DND-41 (cell line): ENCODE measurements around the gene ATF1.
"Not testable (repeated sequence)": the region's sequence is repeated elsewhere in the genome, so short reads cannot be mapped to it uniquely, and the experiment has no call there.

Source experiments
- ATAC-seq: fragments of 200-7000 bp; cut with Tn5 transposase; 3 replicates; pipeline ENCODE4 v1.9.1; 2021; ENCODE audit warnings: low read depth; ENCODE audit not compliant: insufficient read depth
- DNase-seq: peaks from one replicate; pipeline ENCODE4 v3.0.0-alpha.2; 2020
- H2AFZ ChIP-seq: 2 replicates; pipeline ENCODE4 v1.6.0; 2012; ENCODE audit warnings: low read depth, low read length
- H3K27ac ChIP-seq: 2 replicates; pipeline ENCODE4 v1.5.1; 2012; ENCODE audit warnings: low read length, inconsistent platforms
- H3K27me3 ChIP-seq: fragments of 200-600 bp; sonication (generic); 2 replicates; pipeline ENCODE4 v1.6.0; 2012; ENCODE audit warnings: low read length, mild to moderate bottlenecking, inconsistent platforms; ENCODE audit not compliant: insufficient read depth, poor library complexity
- H3K36me3 ChIP-seq: 2 replicates; pipeline ENCODE4 v1.5.1; 2012; ENCODE audit warnings: low read length, inconsistent platforms; ENCODE audit not compliant: insufficient read depth
- H3K4me1 ChIP-seq: 2 replicates; pipeline ENCODE4 v1.5.1; 2012; ENCODE audit warnings: mild to moderate bottlenecking, low read length; ENCODE audit not compliant: insufficient read depth
- H3K4me2 ChIP-seq: 2 replicates; pipeline ENCODE4 v1.6.0; 2012; ENCODE audit warnings: mild to moderate bottlenecking, moderate library complexity, low read length, inconsistent platforms; ENCODE audit not compliant: insufficient read depth
- H3K4me3 ChIP-seq, 2 experiments: fragments of 200-600 bp in 1 of 2; shearing (Covaris generic) in 1 of 2; 2 replicates each; pipeline ENCODE4 v1.5.1; 2012 to 2016; ENCODE audit warnings: inconsistent platforms in 2 of 2, low read length in 2 of 2, mild to moderate bottlenecking in 2 of 2, low read depth in 1 of 2, moderate library complexity in 1 of 2
- H3K79me2 ChIP-seq: 2 replicates; pipeline ENCODE4 v1.6.0; 2012; ENCODE audit warnings: low read length, inconsistent platforms; ENCODE audit not compliant: insufficient read depth
- H3K9ac ChIP-seq: 2 replicates; pipeline ENCODE4 v1.6.0; 2012; ENCODE audit warnings: low read depth, mild to moderate bottlenecking, inconsistent platforms, low read length, moderate library complexity
- H3K9me3 ChIP-seq: 2 replicates; pipeline ENCODE4 v1.5.1; 2012; ENCODE audit warnings: low read length, moderate library complexity, mild to moderate bottlenecking, inconsistent platforms; ENCODE audit not compliant: insufficient read depth, severe bottlenecking
- H4K20me1 ChIP-seq: 2 replicates; pipeline ENCODE4 v1.6.0; 2012; ENCODE audit warnings: low read length; ENCODE audit not compliant: insufficient read depth
- EZH2 ChIP-seq: IDR thresholded peaks from 3 replicates; pipeline ENCODE4 v1.6.1; 2012; ENCODE audit warnings: borderline replicate concordance, low read depth, mild to moderate bottlenecking, moderate library complexity, low read length, inconsistent platforms; ENCODE audit not compliant: severe bottlenecking
- TF ChIP-seq, protein P1 (sequence below): IDR thresholded peaks from 2 replicates; pipeline ENCODE4 v1.5.1; 2012; ENCODE audit warnings: borderline replicate concordance, low read length, moderate library complexity, mild to moderate bottlenecking; ENCODE audit not compliant: poor library complexity, severe bottlenecking; ENCODE audit errors: extremely low read depth

The ATF1 gene

DNA sequence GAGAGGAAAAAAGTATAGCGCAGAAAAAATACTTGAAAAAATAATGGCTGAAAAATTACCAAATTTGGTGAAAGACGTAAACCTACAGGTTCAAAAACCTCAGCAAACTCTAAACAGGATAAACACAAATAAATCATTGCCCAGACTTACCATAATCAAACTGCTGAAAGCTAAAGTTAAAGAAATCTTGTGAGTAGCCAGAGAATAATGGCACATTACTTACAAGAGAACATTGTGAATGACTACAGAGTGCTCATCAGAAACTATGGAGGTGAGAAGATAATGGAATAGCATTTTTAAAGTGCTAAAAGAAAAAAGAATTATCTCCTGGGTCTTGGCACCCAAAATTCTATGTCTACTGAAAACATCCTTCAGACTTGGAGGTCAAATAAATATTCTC lies 36.0 kb downstream of the ATF1 start:
- no peak overlapping the region for H3K4me2 ChIP-seq
- ATAC-seq (no peak), DNase-seq (no peak)
- H3K4me3 ChIP-seq, result no peak overlapping the region
- H3K36me3 ChIP-seq, result peaks cover 63% of the 10 kb centered on the region
- no peak overlapping the region for H2AFZ ChIP-seq
- peaks cover 18% of the 10 kb centered on the region for H3K9me3 ChIP-seq
- H3K79me2 ChIP-seq, result no peaks in the 10 kb centered on the region
- H3K9ac ChIP-seq, result no peak overlapping the region
- no peaks in the 10 kb centered on the region for H3K4me1 ChIP-seq
- no peak for TF ChIP-seq EZH2
- H4K20me1 ChIP-seq, result no peaks in the 10 kb centered on the region
- H3K27me3 ChIP-seq, result no peaks in the 10 kb centered on the region
- H3K27ac ChIP-seq, result no peak overlapping the region

DNA sequence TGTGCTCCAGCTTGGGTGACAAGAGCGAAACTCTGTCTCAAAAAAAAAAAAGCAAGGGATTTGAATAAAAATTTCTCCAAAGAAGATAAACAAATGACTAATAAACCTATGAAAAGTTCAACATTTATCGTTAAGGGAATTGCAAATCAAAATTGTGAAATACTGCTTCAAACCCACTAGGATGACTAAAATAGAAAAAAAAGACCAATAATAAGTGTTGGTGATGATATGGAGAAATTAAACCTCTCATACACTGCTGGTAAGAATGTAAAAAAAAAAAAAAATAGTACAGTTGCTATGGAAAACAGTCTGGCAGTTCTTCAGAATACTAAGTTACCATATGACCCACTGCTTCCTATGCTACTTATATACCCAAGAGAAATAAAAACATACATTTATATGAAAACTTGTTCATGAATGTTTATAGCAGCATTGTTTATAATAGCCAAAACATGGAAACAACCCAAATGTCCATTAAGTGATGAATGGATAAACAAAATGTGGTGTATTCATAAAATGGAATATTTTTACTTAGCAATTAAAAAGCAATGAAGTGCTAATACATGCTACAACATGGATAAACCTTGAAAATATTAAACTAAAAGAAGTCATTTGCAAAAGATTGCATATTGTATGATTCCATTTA lies 39.5 kb downstream of the ATF1 start:
- H3K4me2 ChIP-seq, result no peak overlapping the region
- peaks cover 36% of the 10 kb centered on the region for H3K36me3 ChIP-seq
- DNase-seq (no peak), ATAC-seq (no peak)
- no peaks in the 10 kb centered on the region for H3K4me1 ChIP-seq
- no peak overlapping the region for H2AFZ ChIP-seq
- no peak for TF ChIP-seq EZH2
- TF ChIP-seq, protein P1, sequence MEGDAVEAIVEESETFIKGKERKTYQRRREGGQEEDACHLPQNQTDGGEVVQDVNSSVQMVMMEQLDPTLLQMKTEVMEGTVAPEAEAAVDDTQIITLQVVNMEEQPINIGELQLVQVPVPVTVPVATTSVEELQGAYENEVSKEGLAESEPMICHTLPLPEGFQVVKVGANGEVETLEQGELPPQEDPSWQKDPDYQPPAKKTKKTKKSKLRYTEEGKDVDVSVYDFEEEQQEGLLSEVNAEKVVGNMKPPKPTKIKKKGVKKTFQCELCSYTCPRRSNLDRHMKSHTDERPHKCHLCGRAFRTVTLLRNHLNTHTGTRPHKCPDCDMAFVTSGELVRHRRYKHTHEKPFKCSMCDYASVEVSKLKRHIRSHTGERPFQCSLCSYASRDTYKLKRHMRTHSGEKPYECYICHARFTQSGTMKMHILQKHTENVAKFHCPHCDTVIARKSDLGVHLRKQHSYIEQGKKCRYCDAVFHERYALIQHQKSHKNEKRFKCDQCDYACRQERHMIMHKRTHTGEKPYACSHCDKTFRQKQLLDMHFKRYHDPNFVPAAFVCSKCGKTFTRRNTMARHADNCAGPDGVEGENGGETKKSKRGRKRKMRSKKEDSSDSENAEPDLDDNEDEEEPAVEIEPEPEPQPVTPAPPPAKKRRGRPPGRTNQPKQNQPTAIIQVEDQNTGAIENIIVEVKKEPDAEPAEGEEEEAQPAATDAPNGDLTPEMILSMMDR, result no peak
- H3K79me2 ChIP-seq, result 0 out of 2 replicates have a peak, but pooled peaks cover 1% of the 10 kb centered on the region
- H3K27me3 ChIP-seq, result no peaks in the 10 kb centered on the region
- no peak overlapping the region for H3K9ac ChIP-seq
- peaks cover 18% of the 10 kb centered on the region for H3K9me3 ChIP-seq
- H3K27ac ChIP-seq, result no peak overlapping the region
- no peak overlapping the region for H3K4me3 ChIP-seq
- H4K20me1 ChIP-seq, result no peaks in the 10 kb centered on the region

DNA sequence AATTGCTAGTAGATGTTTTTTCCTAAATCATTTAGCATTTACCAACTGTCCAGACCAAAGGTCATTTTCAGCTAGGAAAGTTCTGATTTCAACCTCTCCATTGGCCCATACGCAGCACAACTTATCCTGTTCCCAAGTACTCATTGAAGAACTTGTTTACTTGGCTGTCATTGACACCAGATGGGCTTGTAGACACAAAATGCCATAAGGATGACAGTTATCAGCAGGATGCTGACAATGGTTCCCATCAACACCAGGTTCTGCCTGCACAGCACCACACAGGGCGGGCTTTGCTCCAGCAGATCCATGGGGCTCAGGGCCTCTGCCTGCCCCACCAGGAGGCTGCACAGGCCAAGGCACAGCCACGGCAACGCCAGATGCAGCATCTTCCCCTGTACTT lies 42.3 kb downstream of the ATF1 start:
- no peak for DNase-seq
- peaks cover 2% of the 10 kb centered on the region for H3K9me3 ChIP-seq
- H3K9ac ChIP-seq, result no peak overlapping the region
- TF ChIP-seq, protein P1, result no peak
- TF ChIP-seq EZH2, result no peak
- H4K20me1 ChIP-seq, result no peaks in the 10 kb centered on the region
- H3K4me1 ChIP-seq, result no peaks in the 10 kb centered on the region
- H2AFZ ChIP-seq, result no peak overlapping the region
- H3K27me3 ChIP-seq, result no peaks in the 10 kb centered on the region
- ATAC-seq, result no peak
- H3K36me3 ChIP-seq, result peaks cover 24% of the 10 kb centered on the region
- 0 out of 2 replicates have a peak, but pooled peaks cover 1% of the 10 kb centered on the region for H3K79me2 ChIP-seq
- H3K27ac ChIP-seq, result no peak overlapping the region
- H3K4me3 ChIP-seq, result no peak overlapping the region
- no peak overlapping the region for H3K4me2 ChIP-seq

DNA sequence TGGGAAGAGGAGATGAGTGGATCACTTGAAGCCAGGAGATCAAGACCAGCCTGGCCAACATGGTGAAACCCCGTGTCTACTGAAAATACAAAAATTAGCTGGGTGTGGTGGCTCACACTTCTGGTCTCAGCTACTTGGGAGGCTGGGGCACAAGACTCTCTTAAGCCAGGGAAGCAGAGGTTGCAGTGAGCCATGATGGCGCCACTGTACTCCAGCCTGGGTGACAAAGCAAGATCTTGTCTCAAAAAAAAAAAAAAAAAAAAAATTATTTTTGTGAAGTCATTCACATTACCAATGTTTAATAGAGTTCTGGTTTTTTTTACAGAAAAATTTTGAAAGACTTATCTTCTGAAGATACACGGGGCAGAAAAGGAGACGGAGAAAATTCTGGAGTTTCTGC lies 45.2 kb downstream of the ATF1 start:
- not testable (repeated sequence) for DNase-seq, ATAC-seq
- peaks cover 43% of the 10 kb centered on the region for H3K36me3 ChIP-seq

DNA sequence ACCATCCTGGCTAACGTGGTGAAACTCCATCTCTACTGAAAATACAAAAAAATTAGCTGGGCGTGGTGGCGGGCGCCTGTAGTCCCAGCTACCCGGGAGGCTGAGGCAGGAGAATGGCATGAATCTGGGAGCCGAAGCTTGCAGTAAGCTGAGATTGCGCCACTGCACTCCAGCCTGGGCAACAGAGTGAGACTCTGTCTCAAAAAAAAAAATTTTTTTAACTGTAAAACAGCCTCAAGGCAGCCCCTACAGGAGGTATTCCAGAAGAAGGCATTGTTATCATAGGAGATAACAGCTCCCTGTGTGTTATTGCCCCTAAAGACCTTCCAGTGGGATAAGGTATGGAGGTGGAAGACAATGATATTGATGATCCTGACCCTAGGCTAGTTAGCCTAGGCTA lies 51.0 kb downstream of the ATF1 start:
- ATAC-seq, result not testable (repeated sequence)

More for the DNA sequence above, 45.2 kb downstream of the ATF1 start:
- not testable (repeated sequence) for H3K27ac ChIP-seq, H3K4me3 ChIP-seq, H3K9ac ChIP-seq, H2AFZ ChIP-seq, H3K4me2 ChIP-seq, H3K9me3 ChIP-seq, H3K4me1 ChIP-seq, H3K79me2 ChIP-seq, H4K20me1 ChIP-seq, H3K27me3 ChIP-seq

More for the DNA sequence above, 51.0 kb downstream of the ATF1 start:
- H3K36me3 ChIP-seq, result peaks cover 79% of the 10 kb centered on the region
- not testable (repeated sequence) for H3K79me2 ChIP-seq, H3K9me3 ChIP-seq, H2AFZ ChIP-seq, H3K27me3 ChIP-seq, H3K27ac ChIP-seq, H3K4me2 ChIP-seq, DNase-seq, H3K9ac ChIP-seq, H4K20me1 ChIP-seq, H3K4me3 ChIP-seq, H3K4me1 ChIP-seq
